Transverse colon (tissue), 4 donors: ENCODE data around the gene RIPK3. TPM values are rescaled to one million over a fixed set of nuclear protein-coding genes. Genes with fewer than 3 reads are reported as not detected.
A peak's percentile ranks its signal among the peaks of the same experiment; 100 is the strongest.

Experiments used
- DNase-seq: peaks from one replicate; pipeline ENCODE4 v3.0.0-alpha.2; 2019
- H3K27ac ChIP-seq, 4 donors: fragments of 200-600 bp; sonication (generic); 2 replicates each; pipeline ENCODE4 v1.5.1; 2016 to 2018; ENCODE audit warnings: inconsistent platforms in 4 of 4
- H3K27me3 ChIP-seq: fragments of 200-600 bp; sonication (generic); 2 replicates; pipeline ENCODE4 v1.5.1; 2017; ENCODE audit warnings: inconsistent platforms
- H3K36me3 ChIP-seq, 4 donors: fragments of 200-600 bp; sonication (generic); 2 replicates each; pipeline ENCODE4 v1.5.1; 2017 to 2019; ENCODE audit warnings: inconsistent platforms in 4 of 4
- H3K4me1 ChIP-seq, 4 donors: fragments of 200-600 bp; sonication (generic); 2 replicates each; pipeline ENCODE4 v1.5.1; 2017 to 2020; ENCODE audit warnings: inconsistent platforms in 4 of 4
- H3K4me3 ChIP-seq, 4 donors: fragments of 200-600 bp; sonication (generic); 1 replicate in 1 of 4; 2 replicates in 3 of 4; pipeline versions ENCODE4 v1.5.1 to v1.6.1; 2017 to 2019; ENCODE audit warnings: inconsistent platforms in 4 of 4
- H3K9me3 ChIP-seq, 2 donors: fragments of 200-600 bp; sonication (generic); 2 replicates each; pipeline ENCODE4 v1.5.1; 2017 to 2019; ENCODE audit warnings: inconsistent platforms in 2 of 2
- EP300 ChIP-seq: sonication (generic); formaldehyde crosslinking; IDR thresholded peaks from one replicate; pipeline ENCODE4 v1.6.1; 2017; ENCODE audit warnings: antibody characterized with exemption, low read depth
- POLR2A ChIP-seq: fragments of 450-650 bp; IDR thresholded peaks from one replicate; pipeline ENCODE4 v1.6.1; 2016; ENCODE audit warnings: antibody characterized with exemption, mild to moderate bottlenecking, moderate library complexity
- POLR2AphosphoS5 ChIP-seq, 3 donors: sonication (generic); formaldehyde crosslinking; IDR thresholded peaks; one replicate each; pipeline ENCODE4 v1.6.1; 2016; ENCODE audit warnings: antibody characterized with exemption in 3 of 3
- WGBS, 2 donors: methylation state at CpG; one replicate each; pipeline ENCODE4 v1.1.5; 2018; ENCODE audit warnings: low coverage in 1 of 2; 5-methylcytosine and 5-hydroxymethylcytosine counted together
- in situ Hi-C, 4 donors: fragments of 200-750 bp; cut with MboI; loops; one replicate each; pipeline versions ENCODE4 v1.15.0 to v1.15.1; 2017; ENCODE audit warnings: low sequenced_read_pairs in 3 of 4, low pct_ligation_motif_present in 1 of 4, low pct_unique_long_range_greater_than_20kb in 1 of 4
- intact Hi-C: fragments of 100-400 bp; cut with DNase I; formaldehyde crosslinking; loops from one replicate; pipeline ENCODE4 v1.15.1; 2023; ENCODE audit warnings: low total_unique reads
- total RNA-seq, 4 donors: library from RNA; depleted of rRNA; stranded (reverse); fragments of >200 nt; gene quantifications; one replicate each; pipeline ENCODE4 v1.1.0, GENCODE V29; 2016
- TF ChIP-seq, protein P1 (sequence below), 5 experiments: fragments of 200-600 bp in 3 of 5; fragments of 450-650 bp in 2 of 5; sonication (generic) in 3 of 5; IDR thresholded peaks; 1 replicate in 2 of 5; 2 replicates in 3 of 5; pipeline ENCODE4 v1.5.1; 2016 to 2017; ENCODE audit warnings: antibody characterized with exemption in 5 of 5, inconsistent platforms in 3 of 5, mild to moderate bottlenecking in 2 of 5, moderate library complexity in 1 of 5

The RIPK3 gene
- total RNA-seq, 4 donors from 2014 or later = 19.3 to 156 (median 53.6) TPM

DNA sequence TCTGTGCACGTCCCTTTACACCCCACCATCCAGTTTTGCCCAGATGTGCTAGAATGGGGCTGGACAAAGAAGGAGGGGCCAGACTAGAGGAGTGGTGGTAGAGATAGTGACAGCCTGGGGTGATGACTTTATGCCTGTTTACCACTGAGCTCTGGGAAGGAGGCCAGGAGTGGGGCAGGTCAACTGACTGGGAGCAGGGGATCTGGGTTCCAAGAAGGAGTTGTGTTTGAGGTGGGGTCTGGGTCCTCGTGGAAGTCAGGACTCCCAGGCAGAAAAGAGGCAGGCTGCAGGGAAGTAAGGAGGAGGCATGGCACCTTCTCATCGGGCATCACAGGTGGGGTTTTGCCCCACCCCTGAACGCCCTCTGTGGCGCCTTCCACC is 29.5 kb downstream of the RIPK3 start:
- Histone ChIP-seq H3K4me1 (peaks cover 19 to 65% (median 48%) of the 10 kb centered on the region in 4 donors), H3K36me3 (peaks cover 0 to 6% (median 3%) of the 10 kb centered on the region in 4 donors), H3K4me3 (peak overlapping the region; percentile 34 to 58 (median 40)), H3K27ac (peak overlapping the region; percentile 81 to 90 (median 86)), H3K9me3 (no peaks in the 10 kb centered on the region), H3K27me3 (no peaks in the 10 kb centered on the region)
- WGBS, 2 donors = 21 to 33% methylated on average over 1 to 5 of the region's 5 CpGs
- intact Hi-C loops = no loop called here
- in situ Hi-C loops = no loop called here
- peak; percentile 60 for DNase-seq
- TF ChIP-seq, protein P1, sequence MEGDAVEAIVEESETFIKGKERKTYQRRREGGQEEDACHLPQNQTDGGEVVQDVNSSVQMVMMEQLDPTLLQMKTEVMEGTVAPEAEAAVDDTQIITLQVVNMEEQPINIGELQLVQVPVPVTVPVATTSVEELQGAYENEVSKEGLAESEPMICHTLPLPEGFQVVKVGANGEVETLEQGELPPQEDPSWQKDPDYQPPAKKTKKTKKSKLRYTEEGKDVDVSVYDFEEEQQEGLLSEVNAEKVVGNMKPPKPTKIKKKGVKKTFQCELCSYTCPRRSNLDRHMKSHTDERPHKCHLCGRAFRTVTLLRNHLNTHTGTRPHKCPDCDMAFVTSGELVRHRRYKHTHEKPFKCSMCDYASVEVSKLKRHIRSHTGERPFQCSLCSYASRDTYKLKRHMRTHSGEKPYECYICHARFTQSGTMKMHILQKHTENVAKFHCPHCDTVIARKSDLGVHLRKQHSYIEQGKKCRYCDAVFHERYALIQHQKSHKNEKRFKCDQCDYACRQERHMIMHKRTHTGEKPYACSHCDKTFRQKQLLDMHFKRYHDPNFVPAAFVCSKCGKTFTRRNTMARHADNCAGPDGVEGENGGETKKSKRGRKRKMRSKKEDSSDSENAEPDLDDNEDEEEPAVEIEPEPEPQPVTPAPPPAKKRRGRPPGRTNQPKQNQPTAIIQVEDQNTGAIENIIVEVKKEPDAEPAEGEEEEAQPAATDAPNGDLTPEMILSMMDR (IDR thresholded peaks at IDR 0.05) = no peak
- TF ChIP-seq POLR2A (no peak), EP300 (no peak), POLR2AphosphoS5 (IDR thresholded peaks at IDR 0.05) (no peak)

DNA sequence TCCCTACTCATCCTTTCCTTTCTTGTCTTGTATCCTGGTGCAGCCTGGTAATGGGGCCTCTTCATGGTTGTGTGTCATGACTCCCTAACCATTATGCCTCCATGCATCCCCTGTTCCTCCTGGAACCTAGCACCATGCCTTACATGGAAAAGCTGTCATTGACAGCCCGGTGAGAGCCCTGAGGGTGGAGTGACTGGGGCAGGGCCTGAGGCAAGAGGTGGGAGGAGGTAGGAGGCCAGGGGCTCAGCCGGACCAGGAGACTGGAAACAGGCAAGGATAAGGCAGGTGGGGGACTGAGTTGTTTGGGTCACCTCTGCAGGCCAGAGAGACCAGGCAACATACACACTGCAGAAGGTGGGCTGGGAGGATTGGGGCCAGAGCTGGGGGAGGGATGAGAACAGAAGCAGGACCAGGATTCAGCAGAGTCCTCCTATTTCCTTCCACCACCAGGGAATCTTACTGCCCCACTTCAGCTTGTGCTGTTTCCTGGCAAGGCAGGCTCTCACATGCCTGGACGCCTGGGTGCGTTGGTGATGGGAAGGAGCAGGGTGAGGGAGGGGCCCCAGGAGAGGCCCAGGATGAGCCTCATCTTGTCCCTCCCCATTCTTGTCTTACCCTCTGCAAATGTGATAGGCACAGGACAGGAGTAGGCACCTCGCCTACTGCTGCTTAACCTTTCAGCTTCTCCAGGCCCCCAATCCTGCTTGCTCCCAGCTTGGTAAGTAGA is 30.1 kb downstream of the RIPK3 start, which contains the start of gene LTB4R2:
TSS of gene LTB4R2 (plus strand) at position 603 of the 727 bp plus-strand sequence. CDS start 525 bp downstream, outside the sequence.
- no peak for TF ChIP-seq POLR2A
- TF ChIP-seq, protein P1 (IDR thresholded peaks at IDR 0.05) = no peak
- TF ChIP-seq EP300 = no peak
- TF ChIP-seq POLR2AphosphoS5 (IDR thresholded peaks at IDR 0.05) = no peak
- 70 to 90% methylated on average over 2 to 5 of the region's 5 CpGs for WGBS, 2 donors
- H3K4me3 ChIP-seq = peak within 1 kb of the TSS; percentile 34 to 58 (median 40)
- peaks cover 19 to 60% (median 47%) of the 10 kb centered on the region in 4 donors for H3K4me1 ChIP-seq
- peak within 1 kb of the TSS; percentile 81 to 90 (median 86) for H3K27ac ChIP-seq
- H3K27me3 ChIP-seq = no peaks in the 10 kb centered on the region
- intact Hi-C loops = no loop called here
- no peaks in the 10 kb centered on the region for H3K9me3 ChIP-seq
- peaks cover 0 to 12% (median 6%) of the 10 kb centered on the region in 4 donors for H3K36me3 ChIP-seq
- in situ Hi-C loops = no loop called here
- DNase-seq = no peak

DNA sequence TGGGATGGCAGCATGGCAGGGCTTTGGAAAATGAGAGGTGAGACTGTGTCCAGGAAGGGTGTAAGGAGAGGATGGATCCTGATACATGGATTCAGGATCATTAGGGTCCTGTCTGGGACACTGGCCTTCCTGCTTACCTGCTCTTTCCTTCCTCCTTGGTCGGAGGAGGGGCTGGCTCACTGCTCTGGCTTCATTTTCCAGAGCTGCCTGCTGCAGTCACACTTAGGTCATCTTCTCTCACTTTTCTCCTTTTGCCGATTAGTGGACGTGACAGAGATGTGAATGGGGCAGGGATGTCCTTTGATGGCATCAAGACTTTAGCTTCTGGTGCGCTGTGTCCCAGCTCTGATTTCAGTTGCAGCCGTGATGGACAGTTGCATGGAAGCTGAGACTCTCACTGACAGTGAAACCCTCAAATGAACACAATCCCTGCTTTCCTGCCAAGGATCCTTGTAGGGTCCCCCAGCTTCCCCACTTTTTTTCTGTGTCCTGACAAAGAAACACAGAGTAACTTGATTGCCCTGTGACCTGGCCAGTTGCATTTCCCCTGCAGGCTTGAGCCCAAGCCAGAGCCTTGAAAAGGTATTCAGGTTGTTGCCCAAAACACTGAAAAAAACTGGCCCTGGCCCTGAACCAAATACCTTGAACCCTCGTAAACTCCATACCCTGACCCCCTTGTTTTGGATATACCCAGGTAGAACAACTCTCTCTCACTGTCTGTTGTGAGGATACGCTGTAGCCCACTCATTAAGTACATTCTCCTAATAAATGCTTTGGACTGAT is 31.3 kb downstream of the RIPK3 start:
- no peak overlapping the region for H3K4me3 ChIP-seq
- H3K36me3 ChIP-seq = peaks cover 0 to 24% (median 12%) of the 10 kb centered on the region in 4 donors
- no peaks in the 10 kb centered on the region for H3K9me3 ChIP-seq
- peaks cover 19 to 54% (median 47%) of the 10 kb centered on the region in 4 donors for H3K4me1 ChIP-seq
- in situ Hi-C loops = no loop called here
- TF ChIP-seq POLR2AphosphoS5 (IDR thresholded peaks at IDR 0.05) (no peak), POLR2A (no peak)
- TF ChIP-seq, protein P1 (IDR thresholded peaks at IDR 0.05) = peak in 3 of 5 experiments; percentile 2 to 6 (median 4)
- peak overlapping the region; percentile 70 to 78 (median 76) for H3K27ac ChIP-seq
- no peaks in the 10 kb centered on the region for H3K27me3 ChIP-seq
- no peak for DNase-seq
- intact Hi-C loops = no loop called here
- 75 to 90% methylated on average over 4 to 7 of the region's 7 CpGs for WGBS, 2 donors
